Left ventricle myocardium superior (tissue), 1 donor: ENCODE results near the gene PPFIBP1. TPM values are rescaled to one million over a fixed set of nuclear protein-coding genes. Genes with fewer than 3 reads are reported as not detected.
"Not testable (repeated sequence)": the region's sequence is repeated elsewhere in the genome, so short reads cannot be mapped to it uniquely, and the experiment has no call there.

Source experiments
- ATAC-seq: fragments of 200-7000 bp; cut with Tn5 transposase; one replicate; pipeline ENCODE4 v1.9.1; 2020; ENCODE audit warnings: mild to moderate bottlenecking, moderate library complexity
- DNase-seq: peaks from one replicate; pipeline ENCODE4 v3.0.0-alpha.2; 2020
- intact Hi-C: fragments of 100-400 bp; cut with micrococcal nuclease; formaldehyde crosslinking; loops from one replicate; pipeline ENCODE4 v1.11.0; 2022
- total RNA-seq: library from RNA; stranded (reverse); fragmentation: NEBNext Ultra II Directional; extraction: Animal tissue kit (Norgen Biotek cat#: 25700); gene quantifications from one replicate; pipeline ENCODE4 v1.2.1, GENCODE V29; 2021
- donor health status: DM: no; HTN: yes; CAD: no; lungs with severe emphysema.

Gene PPFIBP1
- total RNA-seq, 1 donor from 2014 or later, result 332 TPM

GRCh38 chr12:27710592-27711316, 186.7 kb downstream of the PPFIBP1 start, which contains the start of gene MRPS35:
Gene MRPS35 (plus strand): TSS chr12:27710832. CDS start chr12:27710844, 12 bp downstream.
- ATAC-seq (peak; percentile 99), DNase-seq (peak; percentile 95)
- intact Hi-C loops, result no loop called here

GRCh38 chr12:27711317-27711682, 187.3 kb downstream of the PPFIBP1 start:
- intact Hi-C loops, result no loop called here
- DNase-seq (no peak), ATAC-seq (no peak)

GRCh38 chr12:27711967-27712366, 188.0 kb downstream of the PPFIBP1 start:
- intact Hi-C loops, result no loop called here
- DNase-seq (no peak), ATAC-seq (no peak)

- ATAC-seq (no peak), DNase-seq (no peak)
- intact Hi-C loops, result no loop called here
These were observed 199.2 kb downstream of the PPFIBP1 start for GRCh38 chr12:27723212-27723611.

GRCh38 chr12:27730097-27730588, 206.1 kb downstream of the PPFIBP1 start:
- intact Hi-C loops, result loop anchor here (5.0 kb wide), 2 partner anchors 92 to 212 kb away; no protein-coding TSS in a partner anchor
- ATAC-seq (no peak), DNase-seq (no peak)

GRCh38 chr12:27732281-27732680, 208.3 kb downstream of the PPFIBP1 start:
- ATAC-seq (no peak), DNase-seq (no peak)
- intact Hi-C loops, result loop anchor here (5.0 kb wide), 2 partner anchors 90 to 210 kb away; no protein-coding TSS in a partner anchor

GRCh38 chr12:27733052-27733656, 209.1 kb downstream of the PPFIBP1 start:
- intact Hi-C loops, result loop anchor here (5.0 kb wide), 2 partner anchors 89 to 209 kb away; no protein-coding TSS in a partner anchor
- ATAC-seq (peak; percentile 56), DNase-seq (no peak)

- no peak for DNase-seq
- intact Hi-C loops, result loop anchor here (5.0 kb wide), 2 partner anchors 89 to 209 kb away; no protein-coding TSS in a partner anchor
- ATAC-seq, result no peak
These were observed 209.8 kb downstream of the PPFIBP1 start for GRCh38 chr12:27733791-27734190.

- not testable (repeated sequence) for ATAC-seq, DNase-seq
- intact Hi-C loops, result loop anchor here (5.0 kb wide), 2 partner anchors 88 to 208 kb away; no protein-coding TSS in a partner anchor
These were observed 210.3 kb downstream of the PPFIBP1 start for GRCh38 chr12:27734321-27734720.

GRCh38 chr12:27743601-27744000, 219.6 kb downstream of the PPFIBP1 start:
- no peak for DNase-seq
- ATAC-seq, result no peak
- intact Hi-C loops, result no loop called here

Other genes starting within 250 kb of the PPFIBP1 start
- gene BMAL2, start 191.4 kb upstream of the PPFIBP1 start, total RNA-seq, result 2.5 TPM
- gene SMCO2, start 77.5 kb upstream of the PPFIBP1 start, total RNA-seq, result not detected
- 7.5 TPM for gene REP15, start 172.2 kb downstream of the PPFIBP1 start, total RNA-seq
- 63.3 TPM for gene MRPS35, start 186.6 kb downstream of the PPFIBP1 start, total RNA-seq